CD14-positive monocyte (primary cell): ENCODE data around the gene FBXW7. TPM values are rescaled to one million over a fixed set of nuclear protein-coding genes. Genes with fewer than 3 reads are reported as not detected.

Experiments
- DNase-seq, 3 donors: peaks; one replicate each; pipeline ENCODE4 v3.0.0-alpha.2; 2011 to 2022
- H2AFZ ChIP-seq: 2 replicates; pipeline ENCODE4 v1.6.0; 2012; ENCODE audit warnings: mild to moderate bottlenecking, low read depth, low read length, inconsistent platforms; ENCODE audit not compliant: insufficient read depth, poor library complexity, severe bottlenecking
- H3K27ac ChIP-seq, 2 donors: 1 replicate in 1 of 2; 2 replicates in 1 of 2; pipeline ENCODE4 v1.5.1; 2012 to 2013; ENCODE audit warnings: low read length in 2 of 2, control low read depth in 1 of 2, inconsistent platforms in 1 of 2, low read depth in 1 of 2, mild to moderate bottlenecking in 1 of 2
- H3K27me3 ChIP-seq, 2 donors: one replicate each; pipeline versions ENCODE4 v1.6.0 to v1.6.1; 2011 to 2013; ENCODE audit warnings: low read length in 2 of 2; ENCODE audit not compliant: control insufficient read depth in 2 of 2, insufficient read depth in 2 of 2
- H3K36me3 ChIP-seq, 2 donors: replicated peaks in 1 of 2; 1 replicate in 1 of 2; 2 replicates in 1 of 2; pipeline versions ENCODE4 v1.5.1 to v1.6.1; 2012 to 2013; ENCODE audit warnings: low read length in 2 of 2, control low read depth in 1 of 2, inconsistent platforms in 1 of 2, mild to moderate bottlenecking in 1 of 2; ENCODE audit not compliant: insufficient read depth in 2 of 2, control insufficient read depth in 1 of 2
- H3K4me1 ChIP-seq, 2 donors: 1 replicate in 1 of 2; 2 replicates in 1 of 2; pipeline versions ENCODE4 v1.5.1 to v1.6.1; 2012 to 2013; ENCODE audit warnings: low read length in 2 of 2, control low read depth in 1 of 2, inconsistent platforms in 1 of 2, mild to moderate bottlenecking in 1 of 2, moderate library complexity in 1 of 2; ENCODE audit not compliant: insufficient read depth in 2 of 2, control insufficient read depth in 1 of 2
- H3K4me2 ChIP-seq: replicated peaks from 2 replicates; pipeline ENCODE3; 2012; ENCODE audit warnings: low read length, moderate library complexity, mild to moderate bottlenecking; ENCODE audit not compliant: poor library complexity, severe bottlenecking; ENCODE audit errors: extremely low read depth
- H3K4me3 ChIP-seq, 3 experiments: fragments of 200-600 bp in 1 of 3; sonication (generic) in 1 of 3; replicated peaks in 1 of 3; 1 replicate in 2 of 3; 2 replicates in 1 of 3; pipeline ENCODE4 v1.5.1; 2011 to 2013; ENCODE audit warnings: low read length in 3 of 3, mild to moderate bottlenecking in 3 of 3, control low read depth in 2 of 3, low read depth in 2 of 3, inconsistent platforms in 1 of 3, moderate library complexity in 1 of 3
- H3K79me2 ChIP-seq: 2 replicates; pipeline ENCODE4 v1.6.0; 2012; ENCODE audit warnings: mild to moderate bottlenecking, control low read depth, inconsistent platforms, low read length, moderate library complexity; ENCODE audit not compliant: insufficient read depth
- H3K9ac ChIP-seq: 2 replicates; pipeline ENCODE4 v1.6.0; 2017; ENCODE audit warnings: low read length, mild to moderate bottlenecking; ENCODE audit not compliant: insufficient read depth, poor library complexity, severe bottlenecking
- H3K9me3 ChIP-seq, 2 donors: replicated peaks in 1 of 2; 1 replicate in 1 of 2; 2 replicates in 1 of 2; pipeline versions ENCODE4 v1.5.1 to v1.6.1; 2012 to 2013; ENCODE audit warnings: low read length in 2 of 2, control low read depth in 1 of 2; ENCODE audit not compliant: control insufficient read depth in 1 of 2, insufficient read depth in 1 of 2
- H4K20me1 ChIP-seq: 2 replicates; pipeline ENCODE4 v1.6.0; 2012; ENCODE audit warnings: mild to moderate bottlenecking, low read length, control low read depth, moderate library complexity; ENCODE audit not compliant: insufficient read depth
- H3K27ac Mint-ChIP-seq, 7 donors: one replicate each; pipeline ENCODE4 v1.8.0; 2020; ENCODE audit warnings: mild to moderate bottlenecking in 7 of 7, mixed read lengths in 7 of 7, moderate library complexity in 6 of 7, inconsistent platforms in 2 of 7
- H3K27me3 Mint-ChIP-seq, 3 donors: one replicate each; pipeline ENCODE4 v1.8.0; 2021 to 2022; ENCODE audit warnings: low read depth in 3 of 3, mild to moderate bottlenecking in 3 of 3, mixed read lengths in 3 of 3, moderate library complexity in 3 of 3, inconsistent platforms in 1 of 3
- H3K36me3 Mint-ChIP-seq, 2 donors: one replicate each; pipeline ENCODE4 v1.8.0; 2020; ENCODE audit warnings: mixed read lengths in 2 of 2, inconsistent platforms in 1 of 2, mild to moderate bottlenecking in 1 of 2
- H3K4me1 Mint-ChIP-seq: one replicate; pipeline ENCODE4 v1.8.0; 2020; ENCODE audit warnings: mild to moderate bottlenecking, mixed read lengths
- H3K4me3 Mint-ChIP-seq, 2 donors: one replicate each; pipeline ENCODE4 v1.8.0; 2020; ENCODE audit warnings: mild to moderate bottlenecking in 2 of 2, mixed read lengths in 2 of 2, moderate library complexity in 1 of 2
- H3K9me3 Mint-ChIP-seq, 7 donors: one replicate each; pipeline ENCODE4 v1.8.0; 2020 to 2022; ENCODE audit warnings: mixed read lengths in 7 of 7, mild to moderate bottlenecking in 6 of 7, moderate library complexity in 6 of 7, inconsistent platforms in 2 of 7
- WGBS: methylation state at CpG from one replicate; pipeline ENCODE4 v1.1.5; 2013; ENCODE audit warnings: missing lambda C conversion rate; ENCODE audit not compliant: insufficient coverage; 5-methylcytosine and 5-hydroxymethylcytosine counted together
- intact Hi-C, 2 donors: fragments of 100-400 bp; cut with micrococcal nuclease; formaldehyde crosslinking; loops; one replicate each; pipeline versions ENCODE4 v1.15.0 to v1.15.1; 2023
- polyA plus RNA-seq, 3 donors: library from polyadenylated mRNA; depleted of rRNA in 1 of 3; unstranded in 2 of 3; stranded (reverse) in 1 of 3; fragments of 300-500 nt in 2 of 3; fragments of >200 nt in 1 of 3; fragmentation: Illumina TruSeq in 2 of 3; gene quantifications; 1 replicate in 2 of 3; 2 replicates in 1 of 3; pipeline ENCODE4 v1.2.3, GENCODE V29; 2012 to 2021
- TF ChIP-seq, protein P1 (sequence below): fragments of 200-600 bp; IDR thresholded peaks from one replicate; pipeline ENCODE4 v1.8.0; 2022; ENCODE audit warnings: antibody characterized with exemption, mild to moderate bottlenecking

The FBXW7 gene
- polyA plus RNA-seq, 3 donors = 25.1 to 44.9 (median 35.6) TPM

DNA sequence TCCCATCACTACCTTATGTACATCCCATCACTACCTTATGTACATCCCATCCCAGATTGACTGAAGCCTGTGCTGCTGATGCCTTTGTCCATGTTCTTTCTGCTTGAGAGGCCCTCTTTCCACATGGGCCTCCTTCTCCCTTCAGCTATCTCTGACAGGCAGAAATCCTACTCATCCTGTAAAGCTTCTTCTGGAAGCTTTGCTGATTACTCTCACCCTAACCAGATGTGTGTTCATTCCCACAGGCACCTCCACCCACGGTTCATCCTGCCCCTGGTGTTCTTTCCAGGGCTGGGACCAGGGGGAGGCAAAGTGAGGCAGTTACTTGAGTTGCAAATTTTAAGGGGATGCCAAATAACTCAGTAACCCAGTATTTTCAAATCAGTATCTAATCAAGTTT lies 22.5 kb upstream of the FBXW7 start:
- Histone ChIP-seq H3K9me3 (no peaks in the 10 kb centered on the region), H3K36me3 (no peaks in the 10 kb centered on the region), H2AFZ (no peak overlapping the region), H3K4me3 (no peak overlapping the region), H3K9ac (no peak overlapping the region), H3K27ac (no peak overlapping the region), H3K27me3 (no peaks in the 10 kb centered on the region), H3K4me2 (no peak overlapping the region), H3K79me2 (no peaks in the 10 kb centered on the region), H4K20me1 (no peaks in the 10 kb centered on the region), H3K4me1 (peaks cover 0 to 5% of the 10 kb centered on the region in 2 donors)
- no CpG with 5 or more reads among the region's 1 CpG for WGBS
- Mint-ChIP-seq H3K27ac (no peak overlapping the region), H3K27me3 (peaks cover 0 to 1% (median 0%) of the 10 kb centered on the region in 3 donors), H3K4me1 (peaks cover 12% of the 10 kb centered on the region), H3K4me3 (no peak overlapping the region), H3K9me3 (no peaks in the 10 kb centered on the region), H3K36me3 (no peaks in the 10 kb centered on the region)
- intact Hi-C loops = no loop called here
- DNase-seq = no peak
- TF ChIP-seq, protein P1, sequence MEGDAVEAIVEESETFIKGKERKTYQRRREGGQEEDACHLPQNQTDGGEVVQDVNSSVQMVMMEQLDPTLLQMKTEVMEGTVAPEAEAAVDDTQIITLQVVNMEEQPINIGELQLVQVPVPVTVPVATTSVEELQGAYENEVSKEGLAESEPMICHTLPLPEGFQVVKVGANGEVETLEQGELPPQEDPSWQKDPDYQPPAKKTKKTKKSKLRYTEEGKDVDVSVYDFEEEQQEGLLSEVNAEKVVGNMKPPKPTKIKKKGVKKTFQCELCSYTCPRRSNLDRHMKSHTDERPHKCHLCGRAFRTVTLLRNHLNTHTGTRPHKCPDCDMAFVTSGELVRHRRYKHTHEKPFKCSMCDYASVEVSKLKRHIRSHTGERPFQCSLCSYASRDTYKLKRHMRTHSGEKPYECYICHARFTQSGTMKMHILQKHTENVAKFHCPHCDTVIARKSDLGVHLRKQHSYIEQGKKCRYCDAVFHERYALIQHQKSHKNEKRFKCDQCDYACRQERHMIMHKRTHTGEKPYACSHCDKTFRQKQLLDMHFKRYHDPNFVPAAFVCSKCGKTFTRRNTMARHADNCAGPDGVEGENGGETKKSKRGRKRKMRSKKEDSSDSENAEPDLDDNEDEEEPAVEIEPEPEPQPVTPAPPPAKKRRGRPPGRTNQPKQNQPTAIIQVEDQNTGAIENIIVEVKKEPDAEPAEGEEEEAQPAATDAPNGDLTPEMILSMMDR = no peak

DNA sequence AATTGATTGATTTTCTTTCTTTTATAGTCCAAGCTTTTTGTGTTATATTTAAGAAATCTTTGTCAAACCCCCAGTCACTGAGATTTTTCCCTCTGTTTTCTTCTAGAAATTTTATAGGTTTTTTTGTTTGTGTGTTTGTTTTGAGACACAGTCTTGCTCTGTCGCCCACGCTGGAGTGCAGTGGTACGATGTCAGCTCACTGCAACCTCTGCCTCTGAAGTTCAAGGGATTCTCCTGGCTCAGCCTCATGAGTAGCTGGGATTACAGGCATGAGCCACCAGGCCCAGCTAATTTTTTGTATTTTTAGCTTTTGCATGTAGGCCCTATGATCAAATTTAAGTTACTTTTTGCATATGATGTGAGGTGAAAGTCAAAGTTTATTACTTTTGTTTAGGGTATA lies 20.9 kb upstream of the FBXW7 start:
- no peaks in the 10 kb centered on the region for H3K36me3 Mint-ChIP-seq
- no peak overlapping the region for H3K4me3 Mint-ChIP-seq
- no peak for DNase-seq
- Histone ChIP-seq H3K9me3 (no peaks in the 10 kb centered on the region), H3K4me1 (peaks cover 8 to 14% of the 10 kb centered on the region in 2 donors), H4K20me1 (no peaks in the 10 kb centered on the region), H2AFZ (peak overlapping the region; percentile 25), H3K36me3 (no peaks in the 10 kb centered on the region), H3K79me2 (no peaks in the 10 kb centered on the region), H3K9ac (no peak overlapping the region), H3K27me3 (no peaks in the 10 kb centered on the region), H3K4me2 (no peak overlapping the region), H3K4me3 (no peak overlapping the region), H3K27ac (no peak overlapping the region)
- TF ChIP-seq, protein P1 = no peak
- 100% methylated on average over 3 of the region's 3 CpGs for WGBS
- H3K27ac Mint-ChIP-seq = no peak overlapping the region
- peaks cover 0 to 1% (median 0%) of the 10 kb centered on the region in 3 donors for H3K27me3 Mint-ChIP-seq
- peaks cover 20% of the 10 kb centered on the region for H3K4me1 Mint-ChIP-seq
- intact Hi-C loops = no loop called here
- no peaks in the 10 kb centered on the region for H3K9me3 Mint-ChIP-seq
